ENCODE data around the gene NYAP1. TPM values are rescaled to one million over a fixed set of nuclear protein-coding genes. Genes with fewer than 3 reads are reported as not detected.
"Not testable (repeated sequence)": the region's sequence is repeated elsewhere in the genome, so short reads cannot be mapped to it uniquely, and the experiment has no call there.

The NYAP1 gene
- total RNA-seq, 2 experiments from 2014 or later = 0.32 to 0.38 TPM

DNA sequence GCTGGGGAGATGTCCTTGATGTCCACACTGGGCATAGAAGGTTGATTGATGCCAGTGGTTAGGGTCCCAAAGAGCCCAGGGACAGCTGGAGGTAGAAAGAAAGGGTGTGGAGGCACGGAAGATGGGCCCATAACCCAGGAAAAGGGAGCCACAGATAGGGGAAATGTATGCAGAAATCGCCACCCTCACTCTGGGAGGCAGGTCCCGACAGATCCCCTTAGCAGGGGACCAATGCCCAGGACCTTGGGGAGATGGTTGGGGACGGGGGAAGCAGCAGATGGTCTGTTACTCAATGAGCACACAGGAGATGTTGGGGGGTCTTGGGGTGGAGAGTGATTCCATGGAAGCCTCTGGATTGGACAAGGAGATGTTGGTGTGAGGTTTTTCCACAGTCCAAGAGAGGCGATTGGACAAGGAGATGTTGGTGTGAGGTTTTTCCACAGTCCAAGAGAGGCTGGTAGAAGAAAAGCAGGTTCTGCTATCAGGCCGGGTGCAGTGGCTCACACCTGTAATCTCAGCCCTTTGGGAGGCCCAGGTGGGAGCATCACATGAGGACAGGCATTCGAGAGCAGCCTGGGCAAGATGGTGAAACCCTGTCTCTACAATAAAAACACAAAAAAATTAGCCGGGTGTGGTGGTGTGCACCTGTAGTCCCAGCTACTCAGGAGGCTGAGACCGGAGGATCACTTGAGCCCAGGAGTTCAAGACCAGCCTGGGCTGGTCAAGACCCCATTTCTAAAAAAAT is 40.5 kb upstream of the NYAP1 start:
- H3K27ac Mint-ChIP-seq = peak overlapping the region; percentile 3
- intact Hi-C loops (cut with micrococcal nuclease) = no loop called here
- no peaks in the 10 kb centered on the region for H3K36me3 Mint-ChIP-seq (ENCODE audit: low read depth)
- H3K9me3 Mint-ChIP-seq = no peaks in the 10 kb centered on the region
- no peaks in the 10 kb centered on the region for H3K27me3 Mint-ChIP-seq
- DNase-seq (no peak), ATAC-seq (no peak)
- no peak overlapping the region for H3K4me3 Mint-ChIP-seq
- H3K4me1 Mint-ChIP-seq (ENCODE audit: low read depth) = peaks cover 13% of the 10 kb centered on the region
- ChIA-PET CTCF (interaction anchor here (0.9 to 3.8 kb wide), 3 partner anchors 11 to 116 kb away, joined by 3 to 17 read pairs (median 4); no protein-coding TSS in a partner anchor), POLR2A (interaction anchor here (0.6 to 2.3 kb wide), 3 partner anchors 8 to 37 kb away, joined by 3 to 11 read pairs (median 3); partner anchors contain the start of gene PPP1R35)
- TF ChIP-seq, protein P1, sequence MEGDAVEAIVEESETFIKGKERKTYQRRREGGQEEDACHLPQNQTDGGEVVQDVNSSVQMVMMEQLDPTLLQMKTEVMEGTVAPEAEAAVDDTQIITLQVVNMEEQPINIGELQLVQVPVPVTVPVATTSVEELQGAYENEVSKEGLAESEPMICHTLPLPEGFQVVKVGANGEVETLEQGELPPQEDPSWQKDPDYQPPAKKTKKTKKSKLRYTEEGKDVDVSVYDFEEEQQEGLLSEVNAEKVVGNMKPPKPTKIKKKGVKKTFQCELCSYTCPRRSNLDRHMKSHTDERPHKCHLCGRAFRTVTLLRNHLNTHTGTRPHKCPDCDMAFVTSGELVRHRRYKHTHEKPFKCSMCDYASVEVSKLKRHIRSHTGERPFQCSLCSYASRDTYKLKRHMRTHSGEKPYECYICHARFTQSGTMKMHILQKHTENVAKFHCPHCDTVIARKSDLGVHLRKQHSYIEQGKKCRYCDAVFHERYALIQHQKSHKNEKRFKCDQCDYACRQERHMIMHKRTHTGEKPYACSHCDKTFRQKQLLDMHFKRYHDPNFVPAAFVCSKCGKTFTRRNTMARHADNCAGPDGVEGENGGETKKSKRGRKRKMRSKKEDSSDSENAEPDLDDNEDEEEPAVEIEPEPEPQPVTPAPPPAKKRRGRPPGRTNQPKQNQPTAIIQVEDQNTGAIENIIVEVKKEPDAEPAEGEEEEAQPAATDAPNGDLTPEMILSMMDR (IDR thresholded peaks at IDR 0.05) = no peak

DNA sequence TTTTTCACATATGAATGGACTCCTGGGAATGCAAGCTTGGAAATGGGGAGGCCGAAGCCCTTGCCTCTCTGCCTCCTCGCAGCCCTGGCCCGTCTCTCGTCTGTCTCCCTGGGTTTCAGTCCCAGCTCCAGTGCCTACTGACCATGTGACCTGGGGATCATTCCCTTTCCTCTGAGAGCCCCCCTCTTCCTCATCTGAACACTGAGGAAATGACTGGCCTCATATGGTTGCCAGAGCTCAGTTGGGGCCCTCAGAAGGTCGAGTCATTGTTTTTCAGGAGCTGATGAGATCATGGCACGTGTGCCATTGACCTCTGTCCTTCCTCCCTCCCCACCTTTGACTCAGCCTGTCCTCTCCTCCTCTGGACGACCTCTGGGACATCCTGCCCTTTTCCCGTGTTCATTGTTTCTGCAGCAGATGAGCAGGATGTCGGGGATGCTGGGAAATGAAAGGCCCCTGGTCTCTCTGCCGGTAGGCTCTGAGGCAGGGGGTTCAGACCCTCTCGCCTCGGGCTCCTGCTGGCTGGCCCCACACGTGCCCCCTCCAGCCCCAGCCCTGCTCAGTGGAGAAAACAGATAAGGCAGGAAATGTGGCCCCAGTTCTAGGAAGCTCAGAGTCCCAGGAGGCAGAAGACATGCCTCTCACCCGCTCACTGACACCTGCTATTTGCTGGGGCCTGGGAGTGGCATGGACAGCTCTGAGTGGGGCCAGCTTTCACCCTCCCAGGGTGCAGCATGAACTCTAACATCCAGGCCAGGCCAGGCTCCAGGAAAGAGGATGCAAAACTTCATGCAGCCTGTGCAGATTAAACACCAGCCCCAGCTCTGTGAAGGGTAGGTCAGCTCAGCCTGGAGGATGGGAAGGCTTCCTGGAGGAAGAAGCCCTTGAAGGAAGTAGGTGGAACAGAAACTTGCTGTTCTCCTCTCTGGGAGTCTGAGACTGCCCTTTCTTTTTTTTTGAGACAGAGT is 39.1 kb upstream of the NYAP1 start:
- no peaks in the 10 kb centered on the region for H3K9me3 Mint-ChIP-seq
- DNase-seq = peak; percentile 53

DNA sequence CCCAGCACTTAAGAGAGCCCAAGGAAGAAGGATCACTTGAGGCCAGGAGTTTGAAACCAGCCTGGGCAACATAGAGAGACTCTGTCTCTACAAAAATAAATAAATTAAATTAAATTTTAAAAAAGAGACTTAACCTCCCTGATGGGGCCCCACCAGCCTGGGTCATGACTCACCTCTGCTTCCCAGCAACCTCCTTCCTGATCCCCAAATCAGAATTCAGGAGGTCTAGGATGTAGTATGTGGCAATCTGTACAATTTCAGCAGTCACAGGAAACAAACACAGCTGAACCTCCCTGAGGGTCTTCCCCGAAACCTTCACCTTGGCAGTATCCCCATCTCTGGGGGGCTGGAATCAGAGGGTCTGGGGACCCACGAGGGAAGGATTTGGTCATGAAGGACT is 37.7 kb upstream of the NYAP1 start:
- DNase-seq = no peak
- Mint-ChIP-seq H3K4me1 (ENCODE audit: low read depth) (peaks cover 19% of the 10 kb centered on the region), H3K27me3 (no peaks in the 10 kb centered on the region), H3K36me3 (ENCODE audit: low read depth) (no peaks in the 10 kb centered on the region), H3K27ac (peak overlapping the region; percentile 2), H3K4me3 (no peak overlapping the region), H3K9me3 (no peaks in the 10 kb centered on the region)
- TF ChIP-seq, protein P1 (IDR thresholded peaks at IDR 0.05) = no peak
- intact Hi-C loops (cut with micrococcal nuclease) = no loop called here
- ChIA-PET POLR2A (interaction anchor here (1.3 kb wide), 1 partner anchor 32 kb away, joined by 4 read pairs; no protein-coding TSS in a partner anchor), CTCF (interaction anchor here (0.8 to 1.3 kb wide), 3 partner anchors 12 to 118 kb away, joined by 3 read pairs; no protein-coding TSS in a partner anchor)
- no peak for ATAC-seq

More for the DNA sequence above, 39.1 kb upstream of the NYAP1 start:
- no peaks in the 10 kb centered on the region for H3K27me3 Mint-ChIP-seq
- TF ChIP-seq, protein P1 (IDR thresholded peaks at IDR 0.05) = no peak
- peak overlapping the region; percentile 82 for H3K27ac Mint-ChIP-seq
- ChIA-PET CTCF (interaction anchor here (0.6 to 3.8 kb wide), 7 partner anchors 10 to 230 kb away, joined by 3 to 17 read pairs (median 3); partner anchors contain the start of gene MOSPD3), POLR2A (interaction anchor here (0.6 to 2.3 kb wide), 7 partner anchors 9 to 58 kb away, joined by 3 to 11 read pairs (median 3); partner anchors contain the start of gene PPP1R35)
- peak overlapping the region; percentile 31 for H3K4me3 Mint-ChIP-seq
- peak; percentile 80 for ATAC-seq
- no peaks in the 10 kb centered on the region for H3K36me3 Mint-ChIP-seq (ENCODE audit: low read depth)
- intact Hi-C loops (cut with micrococcal nuclease) = no loop called here
- H3K4me1 Mint-ChIP-seq (ENCODE audit: low read depth) = peaks cover 16% of the 10 kb centered on the region

- POLR2A ChIA-PET = interaction anchor here (0.6 to 1.0 kb wide), 2 partner anchors 10 to 13 kb away, joined by 3 read pairs; no protein-coding TSS in a partner anchor
- not testable (repeated sequence) for H3K27me3 Mint-ChIP-seq, H3K27ac Mint-ChIP-seq
Measured at GRCh38 chr7:100447363-100447762, 36.4 kb upstream of the NYAP1 start.

More at GRCh38 chr7:100447363-100447762, 36.4 kb upstream of the NYAP1 start:
- H3K36me3 Mint-ChIP-seq (ENCODE audit: low read depth); DNase-seq; H3K4me3 Mint-ChIP-seq; intact Hi-C loops (cut with micrococcal nuclease); H3K9me3 Mint-ChIP-seq; ATAC-seq: not testable (repeated sequence)
- CTCF ChIA-PET = interaction anchor here (1.2 to 1.6 kb wide), 2 partner anchors 11 to 112 kb away, joined by 3 read pairs; partner anchors contain the start of gene PPP1R35
- H3K4me1 Mint-ChIP-seq (ENCODE audit: low read depth) = peaks cover 19% of the 10 kb centered on the region
